ENCODE data around the gene BTNL8.

BTNL8 gene

DNA sequence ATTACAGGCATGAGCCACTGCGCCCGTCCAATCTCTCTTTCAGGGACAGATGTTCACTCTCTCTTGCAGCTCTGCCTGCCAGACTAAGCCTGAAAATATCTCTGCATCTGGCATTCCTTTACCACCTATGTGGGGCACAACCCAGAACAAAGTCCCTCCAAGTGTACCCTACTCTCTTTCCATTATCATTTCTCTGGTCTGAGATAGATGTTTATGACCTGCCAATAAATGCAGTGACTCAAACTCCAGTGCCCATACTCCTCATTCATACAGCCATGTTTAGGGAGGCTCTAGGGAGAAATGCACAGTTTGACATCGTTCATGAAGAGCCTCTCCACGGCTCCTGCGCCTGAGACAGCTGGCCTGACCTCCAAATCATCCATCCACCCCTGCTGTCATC is 89.6 kb downstream of the BTNL8 start, which contains the start of gene BTNL3:
Gene BTNL3, plus strand, starts transcription at position 255 of the 400 bp plus-strand sequence. CDS start 183 bp downstream, outside the sequence.
- in situ Hi-C loops (cut with MboI; ENCODE audit: low sequenced_read_pairs, unreplicated experiment): no loop called here
- DNase-seq (ENCODE audit: low spot score): no peak

GRCh38 chr5:180990086-180990881 is 91.3 kb downstream of the BTNL8 start:
- TF ChIP-seq, protein P1, sequence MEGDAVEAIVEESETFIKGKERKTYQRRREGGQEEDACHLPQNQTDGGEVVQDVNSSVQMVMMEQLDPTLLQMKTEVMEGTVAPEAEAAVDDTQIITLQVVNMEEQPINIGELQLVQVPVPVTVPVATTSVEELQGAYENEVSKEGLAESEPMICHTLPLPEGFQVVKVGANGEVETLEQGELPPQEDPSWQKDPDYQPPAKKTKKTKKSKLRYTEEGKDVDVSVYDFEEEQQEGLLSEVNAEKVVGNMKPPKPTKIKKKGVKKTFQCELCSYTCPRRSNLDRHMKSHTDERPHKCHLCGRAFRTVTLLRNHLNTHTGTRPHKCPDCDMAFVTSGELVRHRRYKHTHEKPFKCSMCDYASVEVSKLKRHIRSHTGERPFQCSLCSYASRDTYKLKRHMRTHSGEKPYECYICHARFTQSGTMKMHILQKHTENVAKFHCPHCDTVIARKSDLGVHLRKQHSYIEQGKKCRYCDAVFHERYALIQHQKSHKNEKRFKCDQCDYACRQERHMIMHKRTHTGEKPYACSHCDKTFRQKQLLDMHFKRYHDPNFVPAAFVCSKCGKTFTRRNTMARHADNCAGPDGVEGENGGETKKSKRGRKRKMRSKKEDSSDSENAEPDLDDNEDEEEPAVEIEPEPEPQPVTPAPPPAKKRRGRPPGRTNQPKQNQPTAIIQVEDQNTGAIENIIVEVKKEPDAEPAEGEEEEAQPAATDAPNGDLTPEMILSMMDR (IDR thresholded peaks at IDR 0.05; ENCODE audit: borderline replicate concordance, control extremely low read depth, extremely low read depth, insufficient read depth, missing control alignments): no peak
- in situ Hi-C loops (cut with MboI; ENCODE audit: low sequenced_read_pairs, unreplicated experiment): no loop called here
- DNase-seq (ENCODE audit: low spot score): no peak

More for the DNA sequence above, 89.6 kb downstream of the BTNL8 start, which contains the start of gene BTNL3:
- TF ChIP-seq, protein P1 (IDR thresholded peaks at IDR 0.05; ENCODE audit: borderline replicate concordance, control extremely low read depth, extremely low read depth, insufficient read depth, missing control alignments): no peak

DNA sequence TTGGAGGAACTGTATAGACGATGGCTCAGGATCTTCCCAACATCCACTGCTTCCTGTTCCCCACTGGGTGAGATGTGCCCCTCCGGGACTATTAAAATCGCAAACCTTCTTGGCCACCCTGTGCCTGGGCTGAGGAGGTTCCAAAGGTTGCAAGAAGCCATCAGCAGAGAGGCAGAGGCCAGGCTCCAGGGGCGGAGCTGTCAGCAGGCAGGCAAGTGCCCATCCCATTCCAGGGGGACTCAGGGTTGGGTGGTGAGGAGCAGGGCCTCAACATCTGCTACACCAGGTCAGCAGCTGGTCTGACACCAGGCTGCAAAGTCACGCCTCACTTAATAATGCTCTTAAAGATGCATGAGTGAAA is 91.9 kb downstream of the BTNL8 start:
- TF ChIP-seq, protein P1 (IDR thresholded peaks at IDR 0.05; ENCODE audit: borderline replicate concordance, control extremely low read depth, extremely low read depth, insufficient read depth, missing control alignments): no peak
- no peak for DNase-seq (ENCODE audit: low spot score)
- in situ Hi-C loops (cut with MboI; ENCODE audit: low sequenced_read_pairs, unreplicated experiment): no loop called here

Data from GM13976 (cell line).